GM21515 (cell line): ENCODE results near the gene CAPN13.

ENCODE experiments used
- ATAC-seq: cut with Tn5 transposase; IDR thresholded peaks from one replicate; pipeline ENCODE4 v1.9.1; 2021; ENCODE audit not compliant: unreplicated experiment

CAPN13 gene

GRCh38 chr2:30765876-30766470 lies 41.3 kb downstream of the CAPN13 start:
- ATAC-seq, result no peak

GRCh38 chr2:30765191-30765590 lies 42.1 kb downstream of the CAPN13 start:
- no peak for ATAC-seq

- no peak for ATAC-seq
Observed at GRCh38 chr2:30764021-30764800, 43.0 kb downstream of the CAPN13 start.

- no peak for ATAC-seq
Observed at GRCh38 chr2:30763151-30763660, 44.0 kb downstream of the CAPN13 start.

- no peak for ATAC-seq
Observed at GRCh38 chr2:30761226-30761625, 46.0 kb downstream of the CAPN13 start.

GRCh38 chr2:30759481-30759880 lies 47.8 kb downstream of the CAPN13 start:
- no peak for ATAC-seq

- ATAC-seq, result no peak
Observed at GRCh38 chr2:30758191-30758651, 49.0 kb downstream of the CAPN13 start.

GRCh38 chr2:30757749-30758148 lies 49.5 kb downstream of the CAPN13 start:
- no peak for ATAC-seq

- no peak for ATAC-seq
Observed at GRCh38 chr2:30756971-30757370, 50.3 kb downstream of the CAPN13 start.

GRCh38 chr2:30756051-30756719 lies 51.1 kb downstream of the CAPN13 start:
- no peak for ATAC-seq

- ATAC-seq, result no peak
Observed at GRCh38 chr2:30753630-30754029, 53.6 kb downstream of the CAPN13 start.

- no peak for ATAC-seq
Observed at GRCh38 chr2:30752811-30753210, 54.4 kb downstream of the CAPN13 start.

- ATAC-seq, result no peak
Observed at GRCh38 chr2:30747206-30747605, 60.0 kb downstream of the CAPN13 start.

GRCh38 chr2:30744823-30745222 lies 62.4 kb downstream of the CAPN13 start:
- ATAC-seq, result no peak

GRCh38 chr2:30741576-30741975 lies 65.7 kb downstream of the CAPN13 start:
- no peak for ATAC-seq

- no peak for ATAC-seq
Observed at GRCh38 chr2:30738141-30738911, 68.9 kb downstream of the CAPN13 start.

- no peak for ATAC-seq
Observed at GRCh38 chr2:30737326-30737610, 70.0 kb downstream of the CAPN13 start.

GRCh38 chr2:30736461-30737325 lies 70.6 kb downstream of the CAPN13 start:
- no peak for ATAC-seq

- ATAC-seq, result no peak
Observed at GRCh38 chr2:30733876-30734520, 73.2 kb downstream of the CAPN13 start.

GRCh38 chr2:30732876-30733275 lies 74.4 kb downstream of the CAPN13 start:
- no peak for ATAC-seq
